Panc1 (cell line): ENCODE results near the gene AP4E1. TPM values are rescaled to one million over a fixed set of nuclear protein-coding genes. Genes with fewer than 3 reads are reported as not detected.
A peak's percentile ranks its signal among the peaks of the same experiment; 100 is the strongest.

ENCODE experiments used
- ATAC-seq: fragments of 200-7000 bp; cut with Tn5 transposase; 2 replicates; pipeline ENCODE4 v1.9.1; 2020; ENCODE audit warnings: mild to moderate bottlenecking, moderate library complexity
- BruUV-seq: library from RNA; stranded (reverse); fragments of 400-500 nt; replicated peaks from 2 replicates; lab custom pipeline; 2021; lab: Mats Ljungman, UMichigan
- CTCF ChIA-PET: fragments of 300-600 bp; sonication (Branson Sonifier 250); formaldehyde crosslinking; loops from one replicate; lab custom pipeline; 2022; ENCODE audit warnings: antibody characterized with exemption; lab: Charles Lee
- POLR2A ChIA-PET: fragments of 300-600 bp; sonication (Branson Sonifier 250); formaldehyde crosslinking; loops from one replicate; lab custom pipeline; 2022; ENCODE audit warnings: antibody characterized with exemption; lab: Charles Lee
- DNase-seq: peaks from one replicate; pipeline ENCODE4 v3.0.0-alpha.2; 2010; ENCODE audit warnings: low read depth, low spot score
- H3K27ac ChIP-seq: 2 replicates; pipeline ENCODE4 v1.5.1; 2011; ENCODE audit warnings: mild to moderate bottlenecking, low read length, inconsistent platforms
- H3K27me3 ChIP-seq: fragments of 200-500 bp; sonication (Bioruptor generic); 2 replicates; pipeline ENCODE4 v1.6.0; 2014; ENCODE audit warnings: low read length, inconsistent platforms; ENCODE audit not compliant: control insufficient read depth, insufficient read depth
- H3K36me3 ChIP-seq: fragments of 200-500 bp; sonication (Bioruptor generic); 2 replicates; pipeline ENCODE4 v1.5.1; 2014; ENCODE audit warnings: inconsistent platforms, mild to moderate bottlenecking, low read length, moderate library complexity; ENCODE audit not compliant: control insufficient read depth, insufficient read depth
- H3K4me1 ChIP-seq: 2 replicates; pipeline ENCODE4 v1.5.1; 2011; ENCODE audit warnings: inconsistent platforms, mild to moderate bottlenecking, low read length, moderate library complexity; ENCODE audit not compliant: control insufficient read depth, insufficient read depth
- H3K4me3 ChIP-seq, 2 experiments: 2 replicates each; pipeline ENCODE4 v1.5.1; 2011 to 2012; ENCODE audit warnings: low read depth in 2 of 2, low read length in 2 of 2, mild to moderate bottlenecking in 2 of 2, inconsistent platforms in 1 of 2, moderate library complexity in 1 of 2
- H3K9me3 ChIP-seq: fragments of 200-500 bp; sonication (Bioruptor generic); 2 replicates; pipeline ENCODE4 v1.5.1; 2014; ENCODE audit warnings: low read depth, mild to moderate bottlenecking, inconsistent platforms, low read length, moderate library complexity; ENCODE audit not compliant: control insufficient read depth, insufficient read depth
- POLR2AphosphoS5 ChIP-seq: IDR thresholded peaks from 2 replicates; pipeline ENCODE4 v1.6.1; 2012; ENCODE audit warnings: mild to moderate bottlenecking, low read depth, low read length, moderate library complexity
- SIN3A ChIP-seq: IDR thresholded peaks from 2 replicates; pipeline ENCODE4 v1.6.1; 2012; ENCODE audit warnings: low read depth, mild to moderate bottlenecking, low read length, moderate library complexity, borderline replicate concordance; ENCODE audit not compliant: insufficient read depth
- TCF7L2 ChIP-seq: IDR thresholded peaks from 2 replicates; pipeline ENCODE4 v1.6.1; 2011; ENCODE audit warnings: mild to moderate bottlenecking, low read depth, low read length, inconsistent platforms
- in situ Hi-C: cut with HindIII; loops from 2 replicates; pipeline ENCODE4 v1.10.0; 2016; ENCODE audit warnings: low sequenced_read_pairs, low pct_unique_long_range_greater_than_20kb
- intact Hi-C: fragments of 100-400 bp; cut with micrococcal nuclease; formaldehyde crosslinking; loops from one replicate; pipeline ENCODE4 v1.10.0; 2022; ENCODE audit not compliant: unreplicated experiment
- total RNA-seq: library from RNA; stranded (reverse); gene quantifications from one replicate; pipeline ENCODE4 v1.2.1, GENCODE V29; 2021; ENCODE audit not compliant: unreplicated experiment
- TF ChIP-seq, protein P1 (sequence below), 2 experiments: IDR thresholded peaks; 2 replicates each; pipeline ENCODE4 v1.6.1; 2011 to 2012; ENCODE audit warnings: low read depth in 2 of 2, control low read depth in 1 of 2, low read length in 1 of 2, mild to moderate bottlenecking in 1 of 2, moderate library complexity in 1 of 2; ENCODE audit not compliant: insufficient read depth in 1 of 2
- TF ChIP-seq, protein P2 (sequence below): fragments of 450-650 bp; IDR thresholded peaks from 2 replicates; pipeline ENCODE4 v1.5.1; 2017; ENCODE audit warnings: mild to moderate bottlenecking

The AP4E1 gene
- total RNA-seq, 1 experiment from 2014 or later = 13.6 TPM

DNA sequence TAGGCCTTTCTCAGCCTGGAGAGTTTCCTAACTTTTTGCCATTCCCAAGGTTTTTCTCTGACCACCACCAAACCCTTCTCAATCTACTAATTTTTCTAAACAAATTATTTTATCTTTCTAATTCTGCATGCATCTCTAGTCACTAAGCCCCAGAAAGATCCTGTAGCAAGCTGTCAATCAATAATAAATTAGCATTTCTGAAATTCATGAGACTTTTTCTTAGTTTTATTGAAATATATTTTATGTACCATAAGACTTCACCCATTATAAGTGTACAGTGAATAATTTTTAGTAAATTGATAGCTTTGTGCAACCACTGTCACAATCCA, 22.4 kb upstream of the AP4E1 start:
- in situ Hi-C loops = no loop called here

GRCh38 chr15:50886611-50887345, 21.7 kb upstream of the AP4E1 start:
- CTCF ChIA-PET = interaction anchor here (0.5 kb wide), 1 partner anchor 212 kb away, joined by 3 read pairs; no protein-coding TSS in a partner anchor
- Histone ChIP-seq H3K9me3 (no peaks in the 10 kb centered on the region), H3K4me3 (no peak overlapping the region), H3K27ac (no peak overlapping the region), H3K36me3 (no peaks in the 10 kb centered on the region), H3K27me3 (no peaks in the 10 kb centered on the region), H3K4me1 (peaks cover 7% of the 10 kb centered on the region; the same call in 1 of the 2 replicates)
- intact Hi-C loops (no loop called here), in situ Hi-C loops (no loop called here)
- POLR2A ChIA-PET = interaction anchor here (0.6 kb wide), 1 partner anchor 140 kb away, joined by 3 read pairs; no protein-coding TSS in a partner anchor
- ATAC-seq = no peak
- no peak for DNase-seq
- BruUV-seq = no TSS peak
- TF ChIP-seq POLR2AphosphoS5 (no peak), TCF7L2 (no peak), SIN3A (no peak)
- TF ChIP-seq, protein P1, sequence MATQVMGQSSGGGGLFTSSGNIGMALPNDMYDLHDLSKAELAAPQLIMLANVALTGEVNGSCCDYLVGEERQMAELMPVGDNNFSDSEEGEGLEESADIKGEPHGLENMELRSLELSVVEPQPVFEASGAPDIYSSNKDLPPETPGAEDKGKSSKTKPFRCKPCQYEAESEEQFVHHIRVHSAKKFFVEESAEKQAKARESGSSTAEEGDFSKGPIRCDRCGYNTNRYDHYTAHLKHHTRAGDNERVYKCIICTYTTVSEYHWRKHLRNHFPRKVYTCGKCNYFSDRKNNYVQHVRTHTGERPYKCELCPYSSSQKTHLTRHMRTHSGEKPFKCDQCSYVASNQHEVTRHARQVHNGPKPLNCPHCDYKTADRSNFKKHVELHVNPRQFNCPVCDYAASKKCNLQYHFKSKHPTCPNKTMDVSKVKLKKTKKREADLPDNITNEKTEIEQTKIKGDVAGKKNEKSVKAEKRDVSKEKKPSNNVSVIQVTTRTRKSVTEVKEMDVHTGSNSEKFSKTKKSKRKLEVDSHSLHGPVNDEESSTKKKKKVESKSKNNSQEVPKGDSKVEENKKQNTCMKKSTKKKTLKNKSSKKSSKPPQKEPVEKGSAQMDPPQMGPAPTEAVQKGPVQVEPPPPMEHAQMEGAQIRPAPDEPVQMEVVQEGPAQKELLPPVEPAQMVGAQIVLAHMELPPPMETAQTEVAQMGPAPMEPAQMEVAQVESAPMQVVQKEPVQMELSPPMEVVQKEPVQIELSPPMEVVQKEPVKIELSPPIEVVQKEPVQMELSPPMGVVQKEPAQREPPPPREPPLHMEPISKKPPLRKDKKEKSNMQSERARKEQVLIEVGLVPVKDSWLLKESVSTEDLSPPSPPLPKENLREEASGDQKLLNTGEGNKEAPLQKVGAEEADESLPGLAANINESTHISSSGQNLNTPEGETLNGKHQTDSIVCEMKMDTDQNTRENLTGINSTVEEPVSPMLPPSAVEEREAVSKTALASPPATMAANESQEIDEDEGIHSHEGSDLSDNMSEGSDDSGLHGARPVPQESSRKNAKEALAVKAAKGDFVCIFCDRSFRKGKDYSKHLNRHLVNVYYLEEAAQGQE (IDR thresholded peaks at IDR 0.05; ENCODE audit: insufficient read depth in 1 of 2, low read depth in 2 of 2, low read length in 1 of 2) = no peak
- TF ChIP-seq, protein P2, sequence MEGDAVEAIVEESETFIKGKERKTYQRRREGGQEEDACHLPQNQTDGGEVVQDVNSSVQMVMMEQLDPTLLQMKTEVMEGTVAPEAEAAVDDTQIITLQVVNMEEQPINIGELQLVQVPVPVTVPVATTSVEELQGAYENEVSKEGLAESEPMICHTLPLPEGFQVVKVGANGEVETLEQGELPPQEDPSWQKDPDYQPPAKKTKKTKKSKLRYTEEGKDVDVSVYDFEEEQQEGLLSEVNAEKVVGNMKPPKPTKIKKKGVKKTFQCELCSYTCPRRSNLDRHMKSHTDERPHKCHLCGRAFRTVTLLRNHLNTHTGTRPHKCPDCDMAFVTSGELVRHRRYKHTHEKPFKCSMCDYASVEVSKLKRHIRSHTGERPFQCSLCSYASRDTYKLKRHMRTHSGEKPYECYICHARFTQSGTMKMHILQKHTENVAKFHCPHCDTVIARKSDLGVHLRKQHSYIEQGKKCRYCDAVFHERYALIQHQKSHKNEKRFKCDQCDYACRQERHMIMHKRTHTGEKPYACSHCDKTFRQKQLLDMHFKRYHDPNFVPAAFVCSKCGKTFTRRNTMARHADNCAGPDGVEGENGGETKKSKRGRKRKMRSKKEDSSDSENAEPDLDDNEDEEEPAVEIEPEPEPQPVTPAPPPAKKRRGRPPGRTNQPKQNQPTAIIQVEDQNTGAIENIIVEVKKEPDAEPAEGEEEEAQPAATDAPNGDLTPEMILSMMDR = no peak

More for the DNA sequence above, 22.4 kb upstream of the AP4E1 start:
- ChIA-PET POLR2A (no interaction called here), CTCF (no interaction called here)
- Histone ChIP-seq H3K4me1 (peaks cover 7% of the 10 kb centered on the region; the same call in 1 of the 2 replicates), H3K4me3 (peak overlapping the region; percentile 30 to 60; a peak in 3 of 4 replicates), H3K27ac (no peak overlapping the region), H3K9me3 (no peaks in the 10 kb centered on the region), H3K27me3 (no peaks in the 10 kb centered on the region), H3K36me3 (no peaks in the 10 kb centered on the region)
- BruUV-seq = no TSS peak
- TF ChIP-seq, protein P2 = peak; percentile 21; the same call in 1 of the 2 replicates
- TF ChIP-seq TCF7L2 = no peak
- DNase-seq (no peak), ATAC-seq (no peak)
- intact Hi-C loops = no loop called here
